Stimulated activated CD4-positive, alpha-beta T cell treated with anti-CD3 and anti-CD28 coated beads, Interleukin-15, amount 100 ng/mL, for 48 hours (primary cell): ENCODE results near the gene MTFR1L.

Source experiments
- DNase-seq, 2 donors: peaks; one replicate each; pipeline ENCODE4 v3.0.0-alpha.2; 2020; ENCODE audit warnings: low read depth in 2 of 2

The MTFR1L gene

DNA sequence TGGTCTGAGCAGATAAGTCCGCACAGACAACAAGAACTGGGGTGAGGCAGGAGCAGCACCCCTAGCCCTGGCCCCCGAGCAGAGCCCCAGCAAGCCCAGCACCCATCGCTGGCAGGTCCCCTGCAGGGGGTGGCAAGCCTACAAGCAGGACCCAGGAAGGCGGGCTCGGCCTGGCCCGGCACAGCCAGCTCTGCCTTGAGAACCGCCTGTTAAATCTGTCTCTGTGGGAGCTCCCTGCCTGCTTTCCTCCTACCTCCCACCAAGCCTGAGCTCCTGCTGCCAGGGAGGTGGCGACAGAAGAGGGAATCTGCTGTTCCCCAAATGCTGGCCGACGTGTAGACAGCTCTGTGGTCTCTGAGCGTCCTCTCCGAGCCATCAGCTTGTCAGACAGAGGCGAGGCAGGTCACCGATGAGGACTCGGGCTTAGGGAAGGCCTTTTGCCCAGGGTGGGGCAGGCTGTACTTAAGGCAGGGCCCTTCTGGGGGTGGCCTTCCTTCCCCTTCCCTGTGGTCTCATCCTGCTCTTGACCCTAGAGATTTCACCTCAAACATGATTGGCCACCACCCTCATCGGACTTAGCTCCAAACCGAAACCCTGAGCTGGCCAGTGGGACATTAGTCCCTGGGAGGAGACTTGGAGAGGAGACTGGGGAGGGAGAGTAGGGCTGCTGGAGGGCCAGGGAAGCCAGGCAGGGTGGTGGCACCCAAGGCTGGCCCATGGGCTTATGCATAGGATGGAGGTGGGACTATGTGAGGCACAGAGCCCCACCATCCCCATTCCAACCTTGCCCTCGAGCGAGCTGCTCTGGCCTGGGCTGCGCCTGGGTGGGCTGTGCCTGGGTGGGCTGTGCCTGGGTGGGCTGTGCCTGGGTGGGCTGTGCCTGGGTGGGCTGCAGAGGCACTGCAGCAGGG, 12.0 kb upstream of the MTFR1L start:
- no peak for DNase-seq

DNA sequence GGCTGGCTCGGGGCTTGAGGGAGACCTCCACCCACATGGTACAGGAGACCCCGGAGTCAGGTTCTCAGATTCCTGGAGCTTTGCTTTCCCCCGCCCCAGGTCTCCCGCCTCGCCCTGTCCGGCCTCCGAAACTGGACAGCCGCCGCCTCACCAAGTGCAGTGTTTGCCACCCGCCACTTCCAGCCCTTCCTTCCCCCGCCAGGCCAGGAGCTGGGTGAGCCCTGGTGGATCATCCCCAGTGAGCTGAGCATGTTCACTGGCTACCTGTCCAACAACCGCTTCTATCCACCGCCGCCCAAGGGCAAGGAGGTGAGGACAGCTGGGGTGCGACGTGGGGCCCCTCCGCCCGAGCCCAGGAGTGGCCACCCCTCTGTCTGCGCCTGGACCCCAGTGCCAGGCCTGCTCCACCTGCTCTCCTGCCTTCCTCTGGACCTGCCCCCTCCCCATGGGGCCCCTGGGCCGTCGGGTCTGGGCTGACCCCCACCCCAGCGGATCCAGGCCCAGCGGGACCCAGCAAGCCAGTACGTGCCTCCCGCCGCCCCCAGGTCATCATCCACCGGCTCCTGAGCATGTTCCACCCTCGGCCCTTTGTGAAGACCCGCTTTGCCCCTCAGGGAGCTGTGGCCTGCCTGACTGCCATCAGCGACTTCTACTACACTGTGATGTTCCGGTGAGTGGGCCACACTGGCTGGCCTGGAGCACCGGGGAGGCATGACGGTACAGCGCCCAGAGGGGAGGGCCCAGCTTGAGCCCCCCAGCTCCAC, 11.1 kb upstream of the MTFR1L start:
- no peak for DNase-seq

GRCh38 chr1:25809283-25809926, 10.3 kb upstream of the MTFR1L start:
- no peak for DNase-seq

DNA sequence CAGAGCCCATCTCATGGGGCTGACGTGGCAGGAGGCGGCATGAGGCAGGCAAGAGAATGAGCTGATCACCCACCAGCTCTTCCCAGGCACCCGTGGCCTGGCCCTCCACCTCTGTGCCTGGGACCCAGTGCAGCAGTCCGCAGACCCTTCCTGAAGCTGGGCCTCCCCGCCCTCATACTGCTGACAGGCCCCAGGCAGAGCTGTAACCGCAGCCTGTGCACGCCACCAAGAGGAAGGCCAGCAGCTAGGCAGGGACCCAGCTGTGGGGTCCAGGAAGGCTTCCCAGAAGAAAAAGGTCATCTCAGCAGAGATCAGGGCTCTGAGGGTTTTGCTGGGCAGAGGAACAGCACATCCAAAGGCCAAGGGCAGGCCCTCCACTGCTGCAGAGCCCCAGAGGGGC, 9.8 kb upstream of the MTFR1L start:
- DNase-seq, result no peak

DNA sequence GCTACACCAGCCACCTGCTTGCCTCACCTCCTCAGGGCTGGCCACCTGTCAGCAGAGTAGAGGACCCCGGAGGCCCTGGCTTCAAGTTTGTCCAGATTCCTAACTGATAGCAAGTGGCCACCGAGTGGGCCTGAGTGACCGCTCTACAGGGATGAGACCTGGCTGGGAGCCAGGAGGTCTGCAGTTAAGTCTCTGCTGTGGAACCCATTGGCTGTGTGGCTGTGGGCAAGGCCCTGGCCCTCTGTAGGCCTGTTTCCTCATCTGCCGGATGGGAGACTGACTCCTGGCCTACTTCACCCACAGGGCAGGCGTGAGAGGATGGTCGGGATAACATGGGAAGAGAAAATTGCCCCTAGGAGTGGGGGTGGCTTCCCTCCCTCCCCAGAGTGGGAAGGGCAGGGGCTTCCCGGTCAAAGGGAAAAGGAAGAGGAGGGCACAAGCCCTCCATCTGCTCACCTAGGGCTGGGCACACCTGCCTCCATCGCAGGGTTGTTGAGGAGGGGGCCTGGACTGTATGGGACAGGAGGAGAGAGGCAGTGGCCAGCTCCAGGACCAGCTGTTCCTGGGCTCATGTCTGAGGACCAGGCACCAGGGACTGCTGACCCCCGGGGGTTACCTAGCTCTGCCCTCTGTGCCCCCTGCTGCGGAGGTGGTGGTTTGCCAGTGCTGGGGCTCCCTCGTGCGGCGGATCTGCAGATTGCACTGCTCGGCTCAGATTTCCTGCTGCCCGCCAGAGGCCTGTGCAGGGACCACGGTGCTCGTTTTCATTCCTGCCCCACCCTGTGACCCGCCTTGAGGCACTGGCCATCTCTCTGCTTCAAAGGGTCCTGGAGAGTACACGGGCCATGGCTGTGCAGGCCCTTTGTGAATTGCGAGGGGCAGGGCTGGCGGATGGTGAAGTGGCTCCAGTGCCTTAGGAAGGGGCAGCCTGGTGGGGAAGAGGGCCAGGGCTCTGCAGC, 9.1 kb upstream of the MTFR1L start:
- peak in 1 of 2 donors; percentile 76 for DNase-seq

GRCh38 chr1:25811384-25812082, 8.2 kb upstream of the MTFR1L start:
- DNase-seq, result no peak

GRCh38 chr1:25813071-25813733, 6.6 kb upstream of the MTFR1L start:
- DNase-seq, result no peak

DNA sequence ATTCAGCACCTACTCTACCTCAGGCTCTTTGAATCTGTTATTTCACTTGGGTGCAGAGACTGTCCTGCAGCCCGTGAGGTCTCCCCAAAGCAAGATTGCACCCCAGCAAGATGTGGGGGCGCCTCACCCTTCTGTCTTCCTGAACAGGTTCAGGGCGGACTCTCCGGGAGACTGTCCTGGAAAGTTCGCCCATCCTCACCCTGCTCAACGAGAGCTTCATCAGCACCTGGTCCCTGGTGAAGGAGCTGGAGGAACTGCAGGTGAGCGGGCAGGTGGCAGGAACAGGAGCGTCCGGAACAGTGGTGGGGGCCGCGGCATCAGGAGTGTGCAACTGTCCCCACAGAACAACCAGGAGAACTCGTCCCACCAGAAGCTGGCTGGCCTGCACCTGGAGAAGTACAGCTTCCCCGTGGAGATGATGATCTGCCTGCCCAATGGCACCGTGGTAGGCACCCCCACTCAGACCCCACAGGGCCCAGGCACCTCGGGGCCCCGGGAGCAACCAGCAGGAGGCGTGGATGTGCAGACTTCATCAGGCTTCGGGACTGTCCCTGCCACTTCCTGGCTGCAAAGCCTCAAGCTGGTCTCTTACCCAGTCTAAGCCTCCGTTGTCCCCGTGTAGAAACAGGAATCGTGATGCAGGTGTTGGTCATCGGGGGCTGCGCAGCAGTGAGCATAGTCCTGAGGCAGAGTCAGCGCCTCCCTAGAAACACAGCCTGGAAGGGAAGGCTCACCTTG, 5.9 kb upstream of the MTFR1L start:
- no peak for DNase-seq

DNA sequence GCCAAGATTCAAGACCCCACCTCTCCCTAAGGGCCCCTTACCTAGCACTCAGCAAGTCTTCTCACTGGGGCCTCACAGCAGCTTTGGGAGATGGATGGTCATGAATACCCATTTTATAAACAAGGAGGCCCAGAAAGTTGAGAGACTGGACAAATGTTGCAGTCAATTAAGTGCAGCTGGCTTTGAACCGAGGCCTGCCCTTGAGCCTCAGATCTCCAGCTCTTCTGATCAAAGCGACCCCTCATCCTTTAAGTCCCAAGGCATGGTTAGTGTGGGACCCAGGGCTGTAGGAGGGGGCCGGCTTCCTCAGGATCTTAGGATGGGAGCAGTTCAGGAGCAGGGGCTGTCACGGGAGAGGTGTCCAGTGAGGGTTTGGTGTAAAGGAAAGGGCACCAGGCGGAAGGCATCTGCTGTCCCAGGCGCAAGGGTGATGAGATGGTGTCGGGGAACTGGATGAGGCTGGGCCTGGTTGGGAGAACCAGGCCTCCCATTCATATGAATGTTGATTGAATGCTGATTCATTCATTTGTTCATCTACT, 5.1 kb upstream of the MTFR1L start:
- no peak for DNase-seq

GRCh38 chr1:25815208-25816111, 4.3 kb upstream of the MTFR1L start:
- no peak for DNase-seq

GRCh38 chr1:25816112-25816718, 3.5 kb upstream of the MTFR1L start:
- no peak for DNase-seq

- DNase-seq, result no peak
Observed at GRCh38 chr1:25817840-25818501, 1.8 kb upstream of the MTFR1L start.

GRCh38 chr1:25818569-25818968, 1.2 kb upstream of the MTFR1L start:
- DNase-seq, result no peak

GRCh38 chr1:25820247-25821111, 725 bp downstream of the MTFR1L start:
- DNase-seq, result peak; percentile 60 to 68

DNA sequence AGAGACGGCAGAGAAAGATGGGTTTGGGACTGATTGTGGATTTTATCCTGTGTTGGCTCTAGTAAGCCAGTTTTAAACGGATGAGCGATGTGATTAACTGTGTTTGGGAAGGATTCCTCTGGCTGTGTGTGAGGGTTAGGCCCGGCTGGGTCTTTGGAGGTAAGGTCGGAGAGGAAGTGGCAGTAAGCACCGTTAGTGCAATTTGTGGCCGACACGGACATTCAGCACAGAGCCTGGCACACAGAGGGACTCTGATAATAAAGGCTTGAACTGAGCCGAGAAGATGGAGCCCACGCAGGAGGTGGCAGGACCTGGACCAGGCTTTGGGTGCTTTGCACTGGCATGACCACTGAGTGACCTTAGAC, 1.3 kb downstream of the MTFR1L start:
- no peak for DNase-seq

- DNase-seq, result no peak
Observed at GRCh38 chr1:25821630-25822091, 1.9 kb downstream of the MTFR1L start.
